Natural killer cell treated with Interleukin-12 subunit alpha and Interleukin-12 subunit beta and Interleukin-15 and Interleukin-18, amount 100 ng/mL, for 72 hours (primary cell): ENCODE measurements around the gene CARD11. TPM values are rescaled to one million over a fixed set of nuclear protein-coding genes. Genes with fewer than 3 reads are reported as not detected.

Experiments used
- ATAC-seq, 2 donors: fragments of 150-1000 bp; cut with Tn5 transposase in 1 of 2; sonication (Bioruptor Pico), chemical (Tn5 transposase) in 1 of 2; 2 replicates each; pipeline ENCODE4 v1.10.0; 2021
- DNase-seq: peaks from one replicate; pipeline ENCODE4 v3.0.0; 2022; ENCODE audit warnings: low spot score
- H3K27ac Mint-ChIP-seq, 2 donors: 1 replicate in 1 of 2; 2 replicates in 1 of 2; pipeline ENCODE4 v1.8.0; 2022; ENCODE audit warnings: mixed read lengths in 2 of 2, mild to moderate bottlenecking in 1 of 2, moderate library complexity in 1 of 2
- H3K27me3 Mint-ChIP-seq, 2 donors: 1 replicate in 1 of 2; 2 replicates in 1 of 2; pipeline ENCODE4 v1.8.0; 2022; ENCODE audit warnings: mixed read lengths in 2 of 2
- H3K36me3 Mint-ChIP-seq: one replicate; pipeline ENCODE4 v1.8.0; 2022; ENCODE audit warnings: mixed read lengths
- H3K4me1 Mint-ChIP-seq, 2 donors: 1 replicate in 1 of 2; 2 replicates in 1 of 2; pipeline ENCODE4 v1.8.0; 2022; ENCODE audit warnings: low read depth in 2 of 2, mixed read lengths in 2 of 2, mild to moderate bottlenecking in 1 of 2
- H3K4me3 Mint-ChIP-seq: one replicate; pipeline ENCODE4 v1.8.0; 2022; ENCODE audit warnings: mixed read lengths
- H3K9me3 Mint-ChIP-seq: 2 replicates; pipeline ENCODE4 v1.8.0; 2022; ENCODE audit warnings: mixed read lengths
- total RNA-seq, 2 donors: library from RNA; stranded (reverse); gene quantifications; one replicate each; pipeline ENCODE4 v1.2.3, GENCODE V29; 2022

Gene CARD11
- total RNA-seq, 2 donors from 2014 or later, result 79.3 to 80.8 TPM

DNA sequence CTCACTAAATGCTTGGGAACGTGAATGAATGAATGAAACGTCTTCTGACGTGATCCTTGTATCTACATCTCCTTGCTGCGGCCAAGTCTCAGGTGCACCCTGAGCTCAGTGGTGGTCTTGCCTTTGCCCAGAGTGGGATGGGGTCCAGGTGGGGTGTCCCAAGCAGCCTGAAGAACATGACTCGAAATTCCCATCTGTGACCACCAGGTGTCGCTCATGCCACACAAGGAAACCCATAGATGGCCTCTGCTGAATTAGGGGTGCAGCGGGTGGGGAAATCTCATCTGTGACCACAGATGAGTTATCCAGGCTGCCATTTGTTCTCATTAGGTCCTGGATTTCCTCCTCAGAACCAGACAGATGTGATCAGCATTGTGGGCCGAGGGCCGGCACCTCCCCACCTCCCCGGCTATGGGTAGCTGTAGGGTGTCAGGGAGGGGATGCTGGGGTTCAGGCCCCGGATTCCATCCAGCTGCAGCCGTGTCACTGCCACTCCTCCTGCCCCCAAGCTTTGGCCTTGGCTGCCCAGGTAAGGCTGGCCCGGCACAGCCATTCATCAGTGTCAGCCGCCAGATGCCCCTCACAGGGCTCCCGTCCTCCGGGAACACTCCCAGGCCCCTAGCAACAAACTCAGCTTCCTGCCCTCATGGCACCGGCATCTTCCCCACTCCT lies 178.5 kb downstream of the CARD11 start:
- H3K27me3 Mint-ChIP-seq, result peaks cover 13 to 15% of the 10 kb centered on the region in 2 donors
- peak overlapping the region; percentile 53 to 76 for H3K27ac Mint-ChIP-seq
- H3K9me3 Mint-ChIP-seq, result no peaks in the 10 kb centered on the region
- H3K4me3 Mint-ChIP-seq, result peak overlapping the region; percentile 72
- peak; percentile 69 for DNase-seq
- no peak for ATAC-seq
- H3K4me1 Mint-ChIP-seq, result peaks cover 20 to 29% of the 10 kb centered on the region in 2 donors
- no peaks in the 10 kb centered on the region for H3K36me3 Mint-ChIP-seq

DNA sequence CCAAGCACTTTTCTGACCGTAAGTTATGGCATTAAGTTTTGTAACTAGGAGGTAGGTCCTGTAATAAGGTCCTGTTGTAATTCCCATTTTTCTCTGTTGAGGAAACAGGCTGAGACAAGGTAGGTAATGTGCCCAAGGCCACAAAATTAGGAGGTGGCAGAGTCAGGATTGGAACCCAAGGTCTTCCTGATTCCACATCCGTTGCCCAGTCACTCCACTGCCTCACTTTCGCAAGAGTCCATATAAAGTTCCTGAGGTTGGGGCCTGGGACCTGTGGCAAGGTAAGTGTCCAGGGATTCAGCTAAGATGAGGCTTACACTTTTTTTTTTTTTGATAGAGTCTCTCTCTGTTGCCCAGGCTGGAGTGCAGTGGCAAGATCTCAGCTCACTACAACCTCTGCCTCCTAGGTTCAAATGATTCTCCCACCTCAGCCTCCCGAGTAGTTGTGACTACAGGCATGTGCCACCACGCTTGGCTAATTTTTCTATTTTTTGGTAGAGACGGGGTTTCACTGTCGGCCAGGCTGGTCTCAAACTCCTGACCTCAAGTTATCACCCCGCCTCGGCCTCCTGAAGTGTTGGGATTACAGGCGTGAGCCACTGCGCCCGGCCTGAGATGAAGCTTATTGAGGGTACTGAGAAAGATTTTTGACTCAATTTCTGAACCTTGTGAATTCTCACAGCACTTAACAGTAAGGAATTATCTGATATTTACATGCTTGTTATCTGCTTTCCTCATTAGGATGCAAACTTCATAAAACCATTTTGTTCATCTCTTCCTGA lies 179.3 kb downstream of the CARD11 start:
- DNase-seq, result no peak
- peak overlapping the region; percentile 53 to 90 for H3K27ac Mint-ChIP-seq
- peaks cover 20 to 28% of the 10 kb centered on the region in 2 donors for H3K4me1 Mint-ChIP-seq
- no peaks in the 10 kb centered on the region for H3K36me3 Mint-ChIP-seq
- ATAC-seq, result no peak
- no peaks in the 10 kb centered on the region for H3K9me3 Mint-ChIP-seq
- H3K27me3 Mint-ChIP-seq, result peaks cover 16 to 18% of the 10 kb centered on the region in 2 donors
- H3K4me3 Mint-ChIP-seq, result peak overlapping the region; percentile 72

DNA sequence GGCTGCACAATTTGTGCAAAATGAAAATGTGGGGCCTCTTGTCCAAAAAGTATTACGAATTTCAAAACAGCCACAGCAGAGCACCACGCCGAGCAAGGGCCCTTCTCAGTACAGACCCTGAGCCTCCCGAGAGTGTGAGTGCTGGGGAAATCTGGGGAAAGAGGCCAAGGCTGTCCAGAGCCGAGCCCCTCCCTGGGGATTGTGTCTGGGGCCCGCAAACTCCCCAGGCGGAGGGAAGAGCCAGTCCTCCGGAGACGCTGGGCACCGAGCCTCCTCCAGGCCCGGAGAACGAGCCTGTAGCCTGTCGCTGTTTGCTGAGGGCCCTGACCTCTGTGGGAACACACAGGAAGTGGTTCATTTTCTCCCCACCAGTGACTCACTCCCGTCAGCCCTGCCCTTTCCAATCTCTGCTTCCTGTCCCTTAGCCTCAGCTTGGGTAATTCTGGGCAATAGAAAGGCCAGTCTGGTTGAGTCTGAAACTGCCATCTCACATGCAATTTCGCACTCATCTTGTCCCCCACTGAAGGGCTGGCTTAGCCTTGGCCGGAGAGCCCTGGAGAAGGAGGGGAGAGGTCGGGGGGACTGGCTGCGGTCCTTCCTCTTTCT lies 180.1 kb downstream of the CARD11 start:
- peak overlapping the region; percentile 69 for H3K4me3 Mint-ChIP-seq
- ATAC-seq (peak; percentile 97 to 98), DNase-seq (peak; percentile 91)
- H3K27ac Mint-ChIP-seq, result peak overlapping the region; percentile 52 to 90
- H3K27me3 Mint-ChIP-seq, result peaks cover 15 to 16% of the 10 kb centered on the region in 2 donors
- peaks cover 20 to 25% of the 10 kb centered on the region in 2 donors for H3K4me1 Mint-ChIP-seq
- no peaks in the 10 kb centered on the region for H3K36me3 Mint-ChIP-seq
- no peaks in the 10 kb centered on the region for H3K9me3 Mint-ChIP-seq

DNA sequence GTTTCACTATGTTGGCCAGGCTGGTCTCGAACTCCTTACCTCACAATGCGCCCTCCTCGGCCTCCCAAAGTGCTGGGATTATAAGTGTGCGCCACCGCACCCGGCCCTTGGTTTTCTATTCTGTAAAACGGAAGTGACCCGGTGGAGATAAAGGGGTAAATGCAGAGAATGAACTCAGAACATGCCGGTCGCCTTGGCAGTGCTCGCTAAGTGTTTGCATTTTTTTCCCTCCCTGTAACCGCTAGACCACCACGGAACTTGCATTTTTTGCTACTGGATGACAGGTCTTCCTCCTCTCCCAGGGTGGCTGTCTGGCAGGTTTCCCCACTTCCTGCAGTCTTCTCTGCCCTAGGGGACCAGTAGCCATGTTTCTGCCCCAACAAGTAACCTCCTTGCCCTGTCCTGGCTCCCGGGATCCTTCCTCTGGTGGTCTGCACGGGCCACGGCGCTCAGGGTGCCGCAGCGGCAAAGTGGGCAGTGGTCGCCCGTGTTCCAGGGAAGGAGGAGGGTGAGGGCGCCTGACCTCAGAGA lies 180.8 kb downstream of the CARD11 start:
- Mint-ChIP-seq H3K27ac (peak overlapping the region; percentile 52 to 90), H3K36me3 (no peaks in the 10 kb centered on the region), H3K27me3 (peaks cover 15 to 16% of the 10 kb centered on the region in 2 donors), H3K4me1 (peaks cover 20 to 25% of the 10 kb centered on the region in 2 donors), H3K4me3 (peak overlapping the region; percentile 69), H3K9me3 (no peaks in the 10 kb centered on the region)
- DNase-seq, result peak; percentile 66
- ATAC-seq, result peak; percentile 29 to 45

DNA sequence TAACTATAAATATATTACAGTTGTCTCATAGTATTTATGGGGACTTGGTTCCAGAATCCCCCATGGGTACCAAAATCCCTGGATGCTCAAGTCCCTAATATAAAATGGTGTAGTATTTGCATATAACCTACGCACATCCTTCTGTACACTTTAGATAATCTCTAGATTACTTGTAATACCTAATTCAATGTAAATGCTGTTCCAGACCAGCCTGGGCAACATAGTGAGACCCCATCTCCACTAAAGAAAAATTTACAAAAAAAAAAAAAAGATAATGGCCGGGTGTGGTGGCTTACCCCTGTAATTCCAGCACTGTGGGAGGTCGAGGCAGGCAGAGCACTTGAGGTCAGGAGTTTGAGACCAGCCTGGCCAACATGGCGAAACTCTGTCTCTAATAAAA lies 182.2 kb downstream of the CARD11 start:
- no peaks in the 10 kb centered on the region for H3K9me3 Mint-ChIP-seq
- peaks cover 14 to 16% of the 10 kb centered on the region in 2 donors for H3K27me3 Mint-ChIP-seq

DNA sequence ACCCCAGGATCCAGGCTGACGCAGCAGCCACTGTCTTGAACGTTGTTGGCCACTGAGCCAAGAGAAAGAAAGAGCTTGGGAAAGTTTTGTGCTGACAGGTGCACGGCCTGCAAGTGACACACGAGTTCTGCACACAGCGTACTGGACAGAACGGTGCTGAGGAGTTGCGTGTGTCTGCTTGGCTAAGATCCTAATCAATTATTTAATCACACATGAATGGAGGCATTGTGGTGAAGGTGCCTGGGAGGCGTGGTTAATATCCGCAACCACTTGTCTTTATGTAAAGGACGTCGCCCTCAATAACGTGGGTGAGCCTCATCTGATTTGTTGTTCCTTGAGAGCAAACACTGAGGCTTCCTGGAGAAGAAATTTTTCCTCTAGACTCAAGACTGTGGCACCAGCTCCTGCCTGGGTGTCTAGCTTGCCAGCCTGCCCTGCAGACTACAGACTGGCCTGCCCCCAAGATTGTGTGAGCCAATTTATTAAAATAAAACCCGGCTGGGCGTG lies 183.0 kb downstream of the CARD11 start:
- peaks cover 20 to 25% of the 10 kb centered on the region in 2 donors for H3K4me1 Mint-ChIP-seq

More for the DNA sequence above, 182.2 kb downstream of the CARD11 start:
- H3K4me3 Mint-ChIP-seq, result no peak overlapping the region
- H3K36me3 Mint-ChIP-seq, result no peaks in the 10 kb centered on the region
- no peak overlapping the region for H3K27ac Mint-ChIP-seq
- ATAC-seq (no peak), DNase-seq (no peak)
- peaks cover 20 to 25% of the 10 kb centered on the region in 2 donors for H3K4me1 Mint-ChIP-seq

DNA sequence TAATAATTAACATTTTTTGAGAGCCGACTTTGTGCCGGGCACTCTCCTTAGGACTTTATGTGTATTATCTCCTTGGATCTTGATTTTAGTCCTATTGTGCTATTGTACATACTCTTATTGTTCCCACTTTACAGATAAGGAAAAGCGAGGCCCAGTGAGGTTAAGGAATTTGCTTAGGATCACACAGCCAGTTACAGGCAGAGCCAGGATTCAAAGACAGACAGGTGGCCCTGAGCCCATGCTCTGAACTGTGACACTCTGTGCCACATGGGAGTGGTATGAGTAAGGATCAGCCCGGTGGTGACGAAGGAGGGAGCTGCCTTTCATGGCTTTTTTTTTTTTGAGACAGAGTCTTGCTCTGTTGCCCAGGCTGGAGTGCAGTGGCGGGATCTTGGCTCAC lies 183.7 kb downstream of the CARD11 start:
- DNase-seq, result no peak
- no peak for ATAC-seq
- H3K4me3 Mint-ChIP-seq, result no peak overlapping the region
- H3K27me3 Mint-ChIP-seq, result peaks cover 17 to 18% of the 10 kb centered on the region in 2 donors
- no peaks in the 10 kb centered on the region for H3K9me3 Mint-ChIP-seq
- H3K36me3 Mint-ChIP-seq, result no peaks in the 10 kb centered on the region
- peaks cover 18 to 24% of the 10 kb centered on the region in 2 donors for H3K4me1 Mint-ChIP-seq
- no peak overlapping the region for H3K27ac Mint-ChIP-seq

More for the DNA sequence above, 183.0 kb downstream of the CARD11 start:
- ATAC-seq (no peak), DNase-seq (no peak)
- H3K4me3 Mint-ChIP-seq, result no peak overlapping the region
- H3K27ac Mint-ChIP-seq, result no peak overlapping the region
- H3K9me3 Mint-ChIP-seq, result no peaks in the 10 kb centered on the region
- peaks cover 18 to 20% of the 10 kb centered on the region in 2 donors for H3K27me3 Mint-ChIP-seq
- no peaks in the 10 kb centered on the region for H3K36me3 Mint-ChIP-seq

DNA sequence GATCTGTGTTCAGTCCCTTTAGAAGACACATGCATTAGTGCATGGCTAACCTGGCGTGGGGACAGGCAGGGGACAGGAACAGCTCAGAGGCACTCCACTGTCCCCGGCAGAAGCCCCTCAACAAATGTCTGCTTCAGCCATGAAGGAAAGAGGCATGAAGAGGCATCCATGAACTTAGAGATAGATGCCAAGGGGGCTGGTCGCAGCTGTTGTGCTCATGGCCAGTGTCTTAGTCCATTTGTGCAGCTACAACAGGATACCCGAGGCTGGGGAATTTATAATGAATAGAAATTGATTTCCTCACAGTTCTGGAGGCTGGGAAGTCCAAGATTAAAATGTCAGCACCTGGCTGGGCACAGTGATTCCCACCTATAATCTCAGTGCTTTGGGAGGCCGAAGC lies 185.0 kb downstream of the CARD11 start:
- peaks cover 9 to 15% of the 10 kb centered on the region in 2 donors for H3K4me1 Mint-ChIP-seq
- no peak overlapping the region for H3K27ac Mint-ChIP-seq
- ATAC-seq (no peak), DNase-seq (no peak)
- H3K9me3 Mint-ChIP-seq, result no peaks in the 10 kb centered on the region
- peaks cover 13 to 15% of the 10 kb centered on the region in 2 donors for H3K27me3 Mint-ChIP-seq
- H3K4me3 Mint-ChIP-seq, result no peak overlapping the region
- no peaks in the 10 kb centered on the region for H3K36me3 Mint-ChIP-seq

DNA sequence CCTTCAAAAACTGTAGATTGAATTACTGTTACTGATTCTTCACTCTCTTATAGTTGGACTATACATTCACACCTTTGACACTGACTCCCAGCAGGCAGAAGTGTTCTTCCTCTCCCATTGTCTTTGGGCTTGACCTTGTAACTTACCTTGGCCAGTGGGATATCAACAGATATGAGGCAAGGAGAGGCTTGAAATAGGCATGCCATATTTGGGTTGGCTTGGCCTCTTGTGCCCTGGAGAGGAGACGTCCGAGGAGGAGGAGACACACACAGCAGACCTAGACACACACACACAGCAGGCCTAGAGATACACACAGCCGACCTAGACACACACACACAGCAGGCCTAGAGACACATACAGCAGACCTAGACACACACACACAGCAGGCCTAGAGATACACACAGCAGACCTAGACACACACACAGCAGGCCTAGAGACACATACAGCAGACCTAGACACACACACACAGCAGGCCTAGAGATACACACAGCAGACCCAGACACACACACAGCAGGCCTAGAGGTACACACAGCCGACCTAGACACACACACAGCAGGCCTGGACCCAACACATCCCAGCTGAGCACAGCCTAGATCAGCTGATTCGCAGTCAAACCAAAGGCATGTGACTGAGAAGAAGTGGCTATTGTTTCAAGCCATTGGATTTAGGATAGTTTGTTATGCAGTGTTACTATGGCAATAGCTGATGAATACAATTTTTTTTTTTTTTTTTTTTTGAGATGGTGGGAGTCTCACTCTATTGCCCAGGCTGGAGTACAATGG lies 187.1 kb downstream of the CARD11 start:
- ATAC-seq, result no peak
- no peak for DNase-seq
- H3K9me3 Mint-ChIP-seq, result no peaks in the 10 kb centered on the region
- peaks cover 13 to 15% of the 10 kb centered on the region in 2 donors for H3K27me3 Mint-ChIP-seq
- H3K4me1 Mint-ChIP-seq, result peaks cover 0 to 2% of the 10 kb centered on the region in 2 donors
- no peaks in the 10 kb centered on the region for H3K36me3 Mint-ChIP-seq
- no peak overlapping the region for H3K4me3 Mint-ChIP-seq
- peak overlapping the region in 1 of 2 donors; percentile 10 for H3K27ac Mint-ChIP-seq

Other genes with a start within 250 kb of the CARD11 start
- gene GNA12, start 199.6 kb downstream of the CARD11 start, total RNA-seq, result 10 to 100 TPM; 15.5 to 27.1 TPM